HEK293 (cell line): ENCODE measurements around the gene NUDT21.

ENCODE experiments used
- CTCF ChIA-PET: fragments of 350-600 bp; formaldehyde crosslinking; extraction: SDS; loops from one replicate; lab custom pipeline; 2021; ENCODE audit warnings: antibody characterized with exemption; lab: Yijun Ruan, JAX
- POLR2A ChIA-PET: fragments of 300-600 bp; formaldehyde crosslinking; extraction: SDS; loops from one replicate; lab custom pipeline; 2020; ENCODE audit warnings: antibody characterized with exemption, inconsistent platforms; lab: Yijun Ruan, JAX
- H3K27ac ChIP-seq: fragments of 200-500 bp; sonication (Bioruptor generic); 2 replicates; pipeline ENCODE4 v1.5.1; 2014; ENCODE audit warnings: low read depth, low read length, control low read depth, inconsistent platforms; ENCODE audit errors: extremely low read depth
- H3K36me3 ChIP-seq, 2 experiments: fragments of 200-500 bp in 1 of 2; sonication (Bioruptor generic) in 1 of 2; 1 replicate in 1 of 2; 2 replicates in 1 of 2; pipeline ENCODE4 v1.5.1; 2014 to 2017; ENCODE audit warnings: inconsistent platforms in 2 of 2, low read length in 2 of 2; ENCODE audit not compliant: control insufficient read depth in 2 of 2, insufficient read depth in 1 of 2
- H3K4me1 ChIP-seq: fragments of 200-500 bp; sonication (Bioruptor generic); 2 replicates; pipeline ENCODE4 v1.5.1; 2014; ENCODE audit warnings: mild to moderate bottlenecking, low read length, inconsistent platforms; ENCODE audit not compliant: control insufficient read depth, insufficient read depth
- H3K4me3 ChIP-seq: 2 replicates; pipeline ENCODE4 v1.5.1; 2011; ENCODE audit warnings: low read depth, mild to moderate bottlenecking, control low read depth, low read length, moderate library complexity
- H3K9me3 ChIP-seq: fragments of 200-500 bp; sonication (Bioruptor generic); 2 replicates; pipeline ENCODE4 v1.5.1; 2014; ENCODE audit warnings: low read depth, low read length, inconsistent platforms; ENCODE audit not compliant: control insufficient read depth, insufficient read depth
- GLIS2 ChIP-seq: fragments of 450-650 bp; formaldehyde crosslinking; IDR thresholded peaks from 2 replicates; pipeline ENCODE4 v1.5.1; 2016; ENCODE audit warnings: missing biosample characterization, missing genetic modification characterization
- KLF8 ChIP-seq: fragments of 450-650 bp; formaldehyde crosslinking; IDR thresholded peaks from 2 replicates; pipeline ENCODE4 v1.5.1; 2016; ENCODE audit warnings: missing biosample characterization, missing genetic modification characterization
- OSR2 ChIP-seq: fragments of 450-650 bp; formaldehyde crosslinking; IDR thresholded peaks from 2 replicates; pipeline ENCODE4 v1.5.1; 2016; ENCODE audit warnings: missing biosample characterization, missing genetic modification characterization
- ZEB2 ChIP-seq: fragments of 450-650 bp; formaldehyde crosslinking; IDR thresholded peaks from 2 replicates; pipeline ENCODE4 v1.5.1; 2016; ENCODE audit warnings: missing biosample characterization, missing genetic modification characterization
- ZFHX2 ChIP-seq: fragments of 450-650 bp; formaldehyde crosslinking; conservative IDR thresholded peaks from 2 replicates; pipeline ENCODE4 v1.5.1; 2016; ENCODE audit warnings: missing biosample characterization, missing genetic modification characterization
- ZNF174 ChIP-seq: fragments of 450-650 bp; formaldehyde crosslinking; IDR thresholded peaks from 2 replicates; pipeline ENCODE4 v1.5.0; 2017; ENCODE audit warnings: missing biosample characterization, mild to moderate bottlenecking, missing genetic modification characterization
- ZNF335 ChIP-seq: fragments of 450-650 bp; formaldehyde crosslinking; conservative IDR thresholded peaks from 2 replicates; pipeline ENCODE4 v1.5.1; 2016; ENCODE audit warnings: missing biosample characterization, missing genetic modification characterization
- ZNF341 ChIP-seq: fragments of 450-650 bp; formaldehyde crosslinking; IDR thresholded peaks from 2 replicates; pipeline ENCODE4; 2016; ENCODE audit warnings: low read depth, missing biosample characterization, missing genetic modification characterization
- ZNF416 ChIP-seq: fragments of 450-650 bp; formaldehyde crosslinking; IDR thresholded peaks from 2 replicates; pipeline ENCODE4 v1.5.1; 2016; ENCODE audit warnings: missing biosample characterization, missing genetic modification characterization
- ZNF521 ChIP-seq: fragments of 450-650 bp; formaldehyde crosslinking; IDR thresholded peaks from 2 replicates; pipeline ENCODE4 v1.5.1; 2017; ENCODE audit warnings: missing biosample characterization, mild to moderate bottlenecking, missing genetic modification characterization
- ZNF548 ChIP-seq: fragments of 450-650 bp; formaldehyde crosslinking; IDR thresholded peaks from 2 replicates; pipeline ENCODE4 v1.5.1; 2016; ENCODE audit warnings: missing biosample characterization, missing genetic modification characterization
- ZNF549 ChIP-seq: fragments of 450-650 bp; IDR thresholded peaks from 2 replicates; pipeline ENCODE4 v1.5.1; 2018; ENCODE audit warnings: missing biosample characterization, missing genetic modification characterization, mild to moderate bottlenecking, inconsistent platforms, moderate library complexity
- ZNF654 ChIP-seq: fragments of 450-650 bp; formaldehyde crosslinking; IDR thresholded peaks from 2 replicates; pipeline ENCODE4 v1.5.1; 2016; ENCODE audit warnings: low read depth, missing biosample characterization, missing genetic modification characterization
- ZNF664 ChIP-seq: fragments of 450-650 bp; formaldehyde crosslinking; IDR thresholded peaks from 2 replicates; pipeline ENCODE4 v1.5.1; 2016; ENCODE audit warnings: missing biosample characterization, missing genetic modification characterization
- ZSCAN16 ChIP-seq: fragments of 450-650 bp; formaldehyde crosslinking; IDR thresholded peaks from 2 replicates; pipeline ENCODE4 v1.5.1; 2016; ENCODE audit warnings: missing biosample characterization, missing genetic modification characterization
- ZXDB ChIP-seq: fragments of 450-650 bp; formaldehyde crosslinking; IDR thresholded peaks from 2 replicates; pipeline ENCODE4 v1.5.1; 2016; ENCODE audit warnings: missing biosample characterization, missing genetic modification characterization
- TF ChIP-seq, protein P1 (sequence below): fragments of 450-650 bp; formaldehyde crosslinking; IDR thresholded peaks from 2 replicates; pipeline ENCODE4 v1.5.1; 2016; ENCODE audit warnings: missing biosample characterization, missing genetic modification characterization, low read depth
- TF ChIP-seq, protein P2 (sequence below): fragments of 450-650 bp; formaldehyde crosslinking; IDR thresholded peaks from 2 replicates; pipeline ENCODE4 v1.5.1; 2017; ENCODE audit warnings: missing biosample characterization, missing genetic modification characterization
- TF ChIP-seq, protein P3 (sequence below): fragments of 450-650 bp; formaldehyde crosslinking; conservative IDR thresholded peaks from 2 replicates; pipeline ENCODE4 v1.5.1; 2016; ENCODE audit warnings: low read depth, missing biosample characterization, missing genetic modification characterization
- TF ChIP-seq, protein P4 (sequence below): fragments of 450-650 bp; formaldehyde crosslinking; IDR thresholded peaks from 2 replicates; pipeline ENCODE4 v1.5.1; 2016; ENCODE audit warnings: missing biosample characterization, missing genetic modification characterization
- TF ChIP-seq, protein P5 (sequence below): fragments of 450-650 bp; formaldehyde crosslinking; IDR thresholded peaks from 2 replicates; pipeline ENCODE4 v1.5.1; 2016; ENCODE audit warnings: missing biosample characterization, missing genetic modification characterization, low read depth
- TF ChIP-seq, protein P6 (sequence below): fragments of 450-650 bp; formaldehyde crosslinking; IDR thresholded peaks from 2 replicates; pipeline ENCODE4 v1.5.1; 2016; ENCODE audit warnings: missing biosample characterization, missing genetic modification characterization

NUDT21 gene

DNA sequence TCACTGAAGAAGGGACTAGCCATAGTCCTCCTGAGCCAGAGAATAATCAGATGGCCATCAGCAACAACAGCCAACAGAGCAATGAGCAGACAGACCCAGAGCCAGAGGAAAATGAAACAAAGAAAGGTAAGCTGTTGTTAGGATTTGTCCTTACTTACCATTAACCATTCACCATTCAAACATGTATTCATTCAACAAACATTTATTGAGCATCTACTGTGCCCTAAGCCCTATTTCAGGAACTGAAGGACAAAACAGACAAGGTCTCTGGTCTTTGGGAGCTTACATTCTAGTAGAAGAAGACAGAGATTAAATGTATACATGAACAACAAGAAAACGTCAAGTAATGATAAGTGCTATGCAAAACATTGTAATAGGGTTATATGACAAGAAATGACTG, 19.5 kb upstream of the NUDT21 start:
- CTCF ChIA-PET = interaction anchor here (0.6 kb wide), 1 partner anchor 1882 kb away, joined by 4 read pairs; no protein-coding TSS in a partner anchor
- peaks cover 67 to 94% of the 10 kb centered on the region in 2 experiments for H3K36me3 ChIP-seq

DNA sequence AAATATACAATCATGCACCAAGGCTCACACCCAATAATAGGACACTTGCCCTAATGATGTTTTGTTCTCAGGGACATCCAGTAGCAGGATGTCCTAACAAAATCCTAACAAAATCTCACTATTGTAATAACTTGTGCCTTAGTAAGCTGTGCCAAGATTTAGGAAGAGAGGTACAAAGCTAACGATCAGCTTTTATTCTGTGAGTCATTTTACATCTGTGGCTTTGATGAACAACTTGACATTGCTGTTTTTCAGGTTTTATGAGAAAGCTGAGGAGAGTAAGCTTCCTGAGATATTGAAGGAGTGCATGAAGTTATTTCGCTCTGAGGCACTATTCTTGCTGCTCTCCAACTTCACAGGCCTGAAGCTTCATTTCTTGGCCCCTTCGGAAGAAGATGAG, 19.1 kb upstream of the NUDT21 start:
- POLR2A ChIA-PET = no interaction called here
- H3K9me3 ChIP-seq = no peaks in the 10 kb centered on the region
- no peak overlapping the region for H3K27ac ChIP-seq
- no peaks in the 10 kb centered on the region for H3K4me1 ChIP-seq
- CTCF ChIA-PET = interaction anchor here (0.6 kb wide), 1 partner anchor 1883 kb away, joined by 4 read pairs; no protein-coding TSS in a partner anchor
- peaks cover 67 to 94% of the 10 kb centered on the region in 2 experiments for H3K36me3 ChIP-seq
- no peak overlapping the region for H3K4me3 ChIP-seq
- TF ChIP-seq ZNF174 (tag by site-specific recombination) = no peak
- TF ChIP-seq, protein P1, sequence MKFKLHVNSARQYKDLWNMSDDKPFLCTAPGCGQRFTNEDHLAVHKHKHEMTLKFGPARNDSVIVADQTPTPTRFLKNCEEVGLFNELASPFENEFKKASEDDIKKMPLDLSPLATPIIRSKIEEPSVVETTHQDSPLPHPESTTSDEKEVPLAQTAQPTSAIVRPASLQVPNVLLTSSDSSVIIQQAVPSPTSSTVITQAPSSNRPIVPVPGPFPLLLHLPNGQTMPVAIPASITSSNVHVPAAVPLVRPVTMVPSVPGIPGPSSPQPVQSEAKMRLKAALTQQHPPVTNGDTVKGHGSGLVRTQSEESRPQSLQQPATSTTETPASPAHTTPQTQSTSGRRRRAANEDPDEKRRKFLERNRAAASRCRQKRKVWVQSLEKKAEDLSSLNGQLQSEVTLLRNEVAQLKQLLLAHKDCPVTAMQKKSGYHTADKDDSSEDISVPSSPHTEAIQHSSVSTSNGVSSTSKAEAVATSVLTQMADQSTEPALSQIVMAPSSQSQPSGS (tag by site-specific recombination) = no peak
- no peak for TF ChIP-seq ZNF521 (tag by site-specific recombination)
- TF ChIP-seq, protein P2, sequence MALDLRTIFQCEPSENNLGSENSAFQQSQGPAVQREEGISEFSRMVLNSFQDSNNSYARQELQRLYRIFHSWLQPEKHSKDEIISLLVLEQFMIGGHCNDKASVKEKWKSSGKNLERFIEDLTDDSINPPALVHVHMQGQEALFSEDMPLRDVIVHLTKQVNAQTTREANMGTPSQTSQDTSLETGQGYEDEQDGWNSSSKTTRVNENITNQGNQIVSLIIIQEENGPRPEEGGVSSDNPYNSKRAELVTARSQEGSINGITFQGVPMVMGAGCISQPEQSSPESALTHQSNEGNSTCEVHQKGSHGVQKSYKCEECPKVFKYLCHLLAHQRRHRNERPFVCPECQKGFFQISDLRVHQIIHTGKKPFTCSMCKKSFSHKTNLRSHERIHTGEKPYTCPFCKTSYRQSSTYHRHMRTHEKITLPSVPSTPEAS (tag by site-specific recombination) = no peak
- TF ChIP-seq ZNF341 (tag by site-specific recombination) = no peak
- no peak for TF ChIP-seq ZNF549 (tag by site-specific recombination)
- TF ChIP-seq GLIS2 (tag by site-specific recombination) = no peak
- no peak for TF ChIP-seq ZNF548
- TF ChIP-seq, protein P3, sequence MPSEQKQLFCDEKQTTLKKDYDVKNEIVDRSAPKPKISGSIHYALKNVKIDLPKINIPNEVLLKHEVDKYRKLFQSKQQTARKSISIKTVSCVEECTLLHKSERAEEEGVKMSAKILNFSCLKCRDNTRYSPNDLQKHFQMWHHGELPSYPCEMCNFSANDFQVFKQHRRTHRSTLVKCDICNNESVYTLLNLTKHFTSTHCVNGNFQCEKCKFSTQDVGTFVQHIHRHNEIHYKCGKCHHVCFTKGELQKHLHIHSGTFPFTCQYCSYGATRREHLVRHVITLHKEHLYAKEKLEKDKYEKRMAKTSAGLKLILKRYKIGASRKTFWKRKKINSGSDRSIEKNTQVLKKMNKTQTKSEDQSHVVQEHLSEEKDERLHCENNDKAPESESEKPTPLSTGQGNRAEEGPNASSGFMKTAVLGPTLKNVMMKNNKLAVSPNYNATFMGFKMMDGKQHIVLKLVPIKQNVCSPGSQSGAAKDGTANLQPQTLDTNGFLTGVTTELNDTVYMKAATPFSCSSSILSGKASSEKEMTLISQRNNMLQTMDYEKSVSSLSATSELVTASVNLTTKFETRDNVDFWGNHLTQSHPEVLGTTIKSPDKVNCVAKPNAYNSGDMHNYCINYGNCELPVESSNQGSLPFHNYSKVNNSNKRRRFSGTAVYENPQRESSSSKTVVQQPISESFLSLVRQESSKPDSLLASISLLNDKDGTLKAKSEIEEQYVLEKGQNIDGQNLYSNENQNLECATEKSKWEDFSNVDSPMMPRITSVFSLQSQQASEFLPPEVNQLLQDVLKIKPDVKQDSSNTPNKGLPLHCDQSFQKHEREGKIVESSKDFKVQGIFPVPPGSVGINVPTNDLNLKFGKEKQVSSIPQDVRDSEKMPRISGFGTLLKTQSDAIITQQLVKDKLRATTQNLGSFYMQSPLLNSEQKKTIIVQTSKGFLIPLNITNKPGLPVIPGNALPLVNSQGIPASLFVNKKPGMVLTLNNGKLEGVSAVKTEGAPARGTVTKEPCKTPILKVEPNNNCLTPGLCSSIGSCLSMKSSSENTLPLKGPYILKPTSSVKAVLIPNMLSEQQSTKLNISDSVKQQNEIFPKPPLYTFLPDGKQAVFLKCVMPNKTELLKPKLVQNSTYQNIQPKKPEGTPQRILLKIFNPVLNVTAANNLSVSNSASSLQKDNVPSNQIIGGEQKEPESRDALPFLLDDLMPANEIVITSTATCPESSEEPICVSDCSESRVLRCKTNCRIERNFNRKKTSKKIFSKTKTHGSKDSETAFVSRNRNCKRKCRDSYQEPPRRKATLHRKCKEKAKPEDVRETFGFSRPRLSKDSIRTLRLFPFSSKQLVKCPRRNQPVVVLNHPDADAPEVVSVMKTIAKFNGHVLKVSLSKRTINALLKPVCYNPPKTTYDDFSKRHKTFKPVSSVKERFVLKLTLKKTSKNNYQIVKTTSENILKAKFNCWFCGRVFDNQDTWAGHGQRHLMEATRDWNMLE (tag by site-specific recombination) = no peak
- TF ChIP-seq, protein P4, sequence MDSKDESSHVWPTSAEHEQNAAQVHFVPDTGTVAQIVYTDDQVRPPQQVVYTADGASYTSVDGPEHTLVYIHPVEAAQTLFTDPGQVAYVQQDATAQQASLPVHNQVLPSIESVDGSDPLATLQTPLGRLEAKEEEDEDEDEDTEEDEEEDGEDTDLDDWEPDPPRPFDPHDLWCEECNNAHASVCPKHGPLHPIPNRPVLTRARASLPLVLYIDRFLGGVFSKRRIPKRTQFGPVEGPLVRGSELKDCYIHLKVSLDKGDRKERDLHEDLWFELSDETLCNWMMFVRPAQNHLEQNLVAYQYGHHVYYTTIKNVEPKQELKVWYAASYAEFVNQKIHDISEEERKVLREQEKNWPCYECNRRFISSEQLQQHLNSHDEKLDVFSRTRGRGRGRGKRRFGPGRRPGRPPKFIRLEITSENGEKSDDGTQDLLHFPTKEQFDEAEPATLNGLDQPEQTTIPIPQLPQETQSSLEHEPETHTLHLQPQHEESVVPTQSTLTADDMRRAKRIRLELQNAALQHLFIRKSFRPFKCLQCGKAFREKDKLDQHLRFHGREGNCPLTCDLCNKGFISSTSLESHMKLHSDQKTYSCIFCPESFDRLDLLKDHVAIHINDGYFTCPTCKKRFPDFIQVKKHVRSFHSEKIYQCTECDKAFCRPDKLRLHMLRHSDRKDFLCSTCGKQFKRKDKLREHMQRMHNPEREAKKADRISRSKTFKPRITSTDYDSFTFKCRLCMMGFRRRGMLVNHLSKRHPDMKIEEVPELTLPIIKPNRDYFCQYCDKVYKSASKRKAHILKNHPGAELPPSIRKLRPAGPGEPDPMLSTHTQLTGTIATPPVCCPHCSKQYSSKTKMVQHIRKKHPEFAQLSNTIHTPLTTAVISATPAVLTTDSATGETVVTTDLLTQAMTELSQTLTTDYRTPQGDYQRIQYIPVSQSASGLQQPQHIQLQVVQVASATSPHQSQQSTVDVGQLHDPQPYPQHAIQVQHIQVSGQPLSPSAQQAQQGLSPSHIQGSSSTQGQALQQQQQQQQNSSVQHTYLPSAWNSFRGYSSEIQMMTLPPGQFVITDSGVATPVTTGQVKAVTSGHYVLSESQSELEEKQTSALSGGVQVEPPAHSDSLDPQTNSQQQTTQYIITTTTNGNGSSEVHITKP (tag by site-specific recombination) = no peak
- TF ChIP-seq ZFHX2 (tag by site-specific recombination) = no peak
- no peak for TF ChIP-seq ZEB2 (tag by site-specific recombination)
- TF ChIP-seq ZNF335 = no peak
- TF ChIP-seq, protein P5, sequence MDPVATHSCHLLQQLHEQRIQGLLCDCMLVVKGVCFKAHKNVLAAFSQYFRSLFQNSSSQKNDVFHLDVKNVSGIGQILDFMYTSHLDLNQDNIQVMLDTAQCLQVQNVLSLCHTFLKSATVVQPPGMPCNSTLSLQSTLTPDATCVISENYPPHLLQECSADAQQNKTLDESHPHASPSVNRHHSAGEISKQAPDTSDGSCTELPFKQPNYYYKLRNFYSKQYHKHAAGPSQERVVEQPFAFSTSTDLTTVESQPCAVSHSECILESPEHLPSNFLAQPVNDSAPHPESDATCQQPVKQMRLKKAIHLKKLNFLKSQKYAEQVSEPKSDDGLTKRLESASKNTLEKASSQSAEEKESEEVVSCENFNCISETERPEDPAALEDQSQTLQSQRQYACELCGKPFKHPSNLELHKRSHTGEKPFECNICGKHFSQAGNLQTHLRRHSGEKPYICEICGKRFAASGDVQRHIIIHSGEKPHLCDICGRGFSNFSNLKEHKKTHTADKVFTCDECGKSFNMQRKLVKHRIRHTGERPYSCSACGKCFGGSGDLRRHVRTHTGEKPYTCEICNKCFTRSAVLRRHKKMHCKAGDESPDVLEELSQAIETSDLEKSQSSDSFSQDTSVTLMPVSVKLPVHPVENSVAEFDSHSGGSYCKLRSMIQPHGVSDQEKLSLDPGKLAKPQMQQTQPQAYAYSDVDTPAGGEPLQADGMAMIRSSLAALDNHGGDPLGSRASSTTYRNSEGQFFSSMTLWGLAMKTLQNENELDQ (tag by site-specific recombination) = no peak
- no peak for TF ChIP-seq OSR2 (tag by site-specific recombination)
- TF ChIP-seq, protein P6, sequence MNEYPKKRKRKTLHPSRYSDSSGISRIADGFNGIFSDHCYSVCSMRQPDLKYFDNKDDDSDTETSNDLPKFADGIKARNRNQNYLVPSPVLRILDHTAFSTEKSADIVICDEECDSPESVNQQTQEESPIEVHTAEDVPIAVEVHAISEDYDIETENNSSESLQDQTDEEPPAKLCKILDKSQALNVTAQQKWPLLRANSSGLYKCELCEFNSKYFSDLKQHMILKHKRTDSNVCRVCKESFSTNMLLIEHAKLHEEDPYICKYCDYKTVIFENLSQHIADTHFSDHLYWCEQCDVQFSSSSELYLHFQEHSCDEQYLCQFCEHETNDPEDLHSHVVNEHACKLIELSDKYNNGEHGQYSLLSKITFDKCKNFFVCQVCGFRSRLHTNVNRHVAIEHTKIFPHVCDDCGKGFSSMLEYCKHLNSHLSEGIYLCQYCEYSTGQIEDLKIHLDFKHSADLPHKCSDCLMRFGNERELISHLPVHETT (tag by site-specific recombination) = no peak
- TF ChIP-seq ZNF654 (tag by site-specific recombination) = no peak
- TF ChIP-seq KLF8 (tag by site-specific recombination) = no peak
- TF ChIP-seq ZXDB (tag by site-specific recombination) = no peak

More for the DNA sequence above, 19.5 kb upstream of the NUDT21 start:
- no peaks in the 10 kb centered on the region for H3K4me1 ChIP-seq
- peak; percentile 84 for TF ChIP-seq ZNF664 (tag by site-specific recombination)
- TF ChIP-seq ZSCAN16 (tag by site-specific recombination) = no peak
- no peak for TF ChIP-seq ZNF416 (tag by site-specific recombination)
- no peak overlapping the region for H3K4me3 ChIP-seq
- no peak overlapping the region for H3K27ac ChIP-seq
- no peaks in the 10 kb centered on the region for H3K9me3 ChIP-seq
- POLR2A ChIA-PET = no interaction called here
